HCT116 (cell line): ENCODE data around the gene VAMP2. TPM values are rescaled to one million over a fixed set of nuclear protein-coding genes. Genes with fewer than 3 reads are reported as not detected.
A peak's percentile ranks its signal among the peaks of the same experiment; 100 is the strongest.

Experiments
- ATAC-seq: fragments of 200-7000 bp; cut with Tn5 transposase; 2 replicates; pipeline ENCODE4 v1.9.1; 2020; ENCODE audit warnings: mild to moderate bottlenecking, moderate library complexity
- BruUV-seq: library from RNA; stranded (reverse); fragments of 400-500 nt; replicated peaks from 2 replicates; lab custom pipeline; 2021; lab: Mats Ljungman, UMichigan
- CTCF ChIA-PET: fragments of 300-600 bp; sonication (Branson Sonifier 250); formaldehyde crosslinking; loops from one replicate; lab custom pipeline; 2021; ENCODE audit warnings: antibody characterized with exemption; lab: Charles Lee
- POLR2A ChIA-PET: fragments of 300-600, 350-600 bp; sonication (Branson Sonifier 250); formaldehyde crosslinking; loops from one replicate; lab custom pipeline; 2021; ENCODE audit warnings: antibody characterized with exemption; lab: Charles Lee
- RAD21 ChIA-PET, 2 experiments: fragments of 300-600 bp; sonication (Branson Sonifier 250); formaldehyde crosslinking; loops; one replicate each; lab custom pipeline; 2023; ENCODE audit warnings: low total read pairs in 2 of 2; ENCODE audit not compliant: uncharacterized antibody in 2 of 2, unreplicated experiment in 2 of 2, low non-redundant PET in 1 of 2; lab: Charles Lee
- DNase-seq: peaks from one replicate; pipeline ENCODE4 v3.0.0-alpha.2; 2010; ENCODE audit warnings: low read depth, low spot score
- H2AFZ ChIP-seq: fragments of 200-600 bp; shearing (Covaris generic), sonication (generic); 2 replicates; pipeline ENCODE4 v1.6.1; 2017; ENCODE audit warnings: low read depth, mixed run types, mixed read lengths, antibody characterized with exemption, low read length; ENCODE audit not compliant: poor library complexity, severe bottlenecking
- H3K27ac ChIP-seq: 2 replicates; pipeline ENCODE4 v1.5.1; 2012; ENCODE audit warnings: low read depth, low read length
- H3K27me3 ChIP-seq: fragments of 200-600 bp; sonication (generic); 2 replicates; pipeline ENCODE4 v1.6.1; 2016; ENCODE audit warnings: mixed run types, low read length, mixed read lengths; ENCODE audit not compliant: insufficient read depth
- H3K36me3 ChIP-seq, 2 experiments: fragments of 200-500 bp in 1 of 2; fragments of 200-600 bp in 1 of 2; sonication (Bioruptor generic) in 1 of 2; sonication (generic) in 1 of 2; 2 replicates each; pipeline versions ENCODE4 v1.5.1 to v1.6.1; 2014 to 2016; ENCODE audit warnings: low read length in 2 of 2, inconsistent platforms in 1 of 2, mixed read lengths in 1 of 2, mixed run types in 1 of 2; ENCODE audit not compliant: insufficient read depth in 2 of 2, control insufficient read depth in 1 of 2
- H3K4me1 ChIP-seq, 2 experiments: fragments of 200-600 bp in 1 of 2; sonication (generic) in 1 of 2; 2 replicates each; pipeline versions ENCODE4 v1.5.1 to v1.6.1; 2012 to 2017; ENCODE audit warnings: low read length in 2 of 2, inconsistent platforms in 1 of 2, mild to moderate bottlenecking in 1 of 2, mixed read lengths in 1 of 2, mixed run types in 1 of 2, moderate library complexity in 1 of 2; ENCODE audit not compliant: insufficient read depth in 2 of 2, control insufficient read depth in 1 of 2
- H3K4me2 ChIP-seq: fragments of 200-600 bp; sonication (generic); 2 replicates; pipeline ENCODE4 v1.6.1; 2017; ENCODE audit warnings: mixed run types, low read length, mixed read lengths
- H3K4me3 ChIP-seq, 2 experiments: fragments of 200-600 bp in 1 of 2; sonication (generic) in 1 of 2; replicated peaks in 1 of 2; 2 replicates each; pipeline ENCODE4 v1.5.1; 2011 to 2016; ENCODE audit warnings: low read length in 2 of 2, control low read depth in 1 of 2, low read depth in 1 of 2, mild to moderate bottlenecking in 1 of 2, mixed read lengths in 1 of 2, mixed run types in 1 of 2
- H3K79me2 ChIP-seq: fragments of 200-600 bp; sonication (generic); 2 replicates; pipeline ENCODE4 v1.6.1; 2017; ENCODE audit warnings: mild to moderate bottlenecking, mixed run types, low read length, moderate library complexity, mixed read lengths; ENCODE audit not compliant: insufficient read depth
- H3K9ac ChIP-seq: fragments of 200-600 bp; sonication (generic); 2 replicates; pipeline ENCODE4 v1.6.1; 2016; ENCODE audit warnings: low read length, mixed read lengths
- H3K9me2 ChIP-seq: fragments of 200-600 bp; sonication (generic), shearing (Covaris generic); 2 replicates; pipeline ENCODE4 v1.6.1; 2017; ENCODE audit warnings: mixed run types, mild to moderate bottlenecking, moderate library complexity; ENCODE audit not compliant: insufficient read depth
- H3K9me3 ChIP-seq, 2 experiments: fragments of 200-500 bp in 1 of 2; fragments of 200-600 bp in 1 of 2; sonication (Bioruptor generic) in 1 of 2; sonication (generic) in 1 of 2; 2 replicates each; pipeline ENCODE4 v1.6.1; 2014 to 2017; ENCODE audit warnings: low read length in 2 of 2, mixed read lengths in 2 of 2, inconsistent platforms in 1 of 2, low read depth in 1 of 2, mild to moderate bottlenecking in 1 of 2, mixed run types in 1 of 2, moderate library complexity in 1 of 2; ENCODE audit not compliant: control insufficient read depth in 1 of 2, insufficient read depth in 1 of 2
- H4K20me1 ChIP-seq: fragments of 200-600 bp; sonication (generic), shearing (Covaris generic); 2 replicates; pipeline ENCODE4 v1.6.1; 2017; ENCODE audit warnings: mixed run types, mild to moderate bottlenecking, moderate library complexity; ENCODE audit not compliant: insufficient read depth
- JUND ChIP-seq: IDR thresholded peaks from 2 replicates; pipeline ENCODE4 v1.6.1; 2012
- SP1 ChIP-seq: IDR thresholded peaks from 2 replicates; pipeline ENCODE4 v1.6.1; 2012; ENCODE audit warnings: low read depth
- SRF ChIP-seq: IDR thresholded peaks from 2 replicates; pipeline ENCODE4 v1.6.1; 2012; ENCODE audit warnings: low read depth
- ZBTB33 ChIP-seq: IDR thresholded peaks from 2 replicates; pipeline ENCODE4 v1.6.1; 2011; ENCODE audit warnings: mild to moderate bottlenecking, low read length, moderate library complexity; ENCODE audit not compliant: insufficient replicate concordance; ENCODE audit errors: extremely low read depth
- intact Hi-C: fragments of 100-400 bp; cut with micrococcal nuclease; formaldehyde crosslinking; loops from 2 replicates; pipeline ENCODE4 v1.10.0; 2022
- total RNA-seq: library from RNA; stranded (reverse); gene quantifications from one replicate; pipeline ENCODE4 v1.2.1, GENCODE V29; 2021; ENCODE audit not compliant: unreplicated experiment
- TF ChIP-seq, protein P1 (sequence below), 3 experiments: fragments of 200-600 bp in 1 of 3; sonication (generic) in 1 of 3; IDR thresholded peaks in 2 of 3; conservative IDR thresholded peaks in 1 of 3; 2 replicates each; pipeline ENCODE4 v1.5.1; 2012 to 2017; ENCODE audit warnings: low read depth in 2 of 3, low read length in 2 of 3, antibody characterized with exemption in 1 of 3, borderline replicate concordance in 1 of 3, control low read depth in 1 of 3, mild to moderate bottlenecking in 1 of 3, mixed read lengths in 1 of 3, mixed run types in 1 of 3, moderate library complexity in 1 of 3; ENCODE audit not compliant: insufficient read depth in 1 of 3

VAMP2 gene
- total RNA-seq, 1 experiment from 2014 or later, result 35.9 TPM

GRCh38 chr17:8121407-8121680, 41.4 kb downstream of the VAMP2 start:
- Histone ChIP-seq H3K36me3 (no peaks in the 10 kb centered on the region), H3K4me1 (peaks cover 28 to 78% of the 10 kb centered on the region in 2 experiments), H3K27me3 (no peaks in the 10 kb centered on the region), H3K4me2 (peak overlapping the region; percentile 92), H3K9ac (peak overlapping the region; percentile 51), H3K4me3 (peak overlapping the region; percentile 52 to 61), H3K9me2 (no peaks in the 10 kb centered on the region), H4K20me1 (peaks cover 3% of the 10 kb centered on the region; the same call in 1 of the 2 replicates)
- DNase-seq (no peak), ATAC-seq (peak; percentile 0; the same call in 1 of the 2 replicates)
- CTCF ChIA-PET, result interaction anchor here (1.1 kb wide), 1 partner anchor 13 kb away, joined by 3 read pairs; no protein-coding TSS in a partner anchor
- TF ChIP-seq SRF, result no peak
- no peak for TF ChIP-seq JUND
- TF ChIP-seq SP1, result no peak
- no peak for TF ChIP-seq ZBTB33
- TF ChIP-seq, protein P1, sequence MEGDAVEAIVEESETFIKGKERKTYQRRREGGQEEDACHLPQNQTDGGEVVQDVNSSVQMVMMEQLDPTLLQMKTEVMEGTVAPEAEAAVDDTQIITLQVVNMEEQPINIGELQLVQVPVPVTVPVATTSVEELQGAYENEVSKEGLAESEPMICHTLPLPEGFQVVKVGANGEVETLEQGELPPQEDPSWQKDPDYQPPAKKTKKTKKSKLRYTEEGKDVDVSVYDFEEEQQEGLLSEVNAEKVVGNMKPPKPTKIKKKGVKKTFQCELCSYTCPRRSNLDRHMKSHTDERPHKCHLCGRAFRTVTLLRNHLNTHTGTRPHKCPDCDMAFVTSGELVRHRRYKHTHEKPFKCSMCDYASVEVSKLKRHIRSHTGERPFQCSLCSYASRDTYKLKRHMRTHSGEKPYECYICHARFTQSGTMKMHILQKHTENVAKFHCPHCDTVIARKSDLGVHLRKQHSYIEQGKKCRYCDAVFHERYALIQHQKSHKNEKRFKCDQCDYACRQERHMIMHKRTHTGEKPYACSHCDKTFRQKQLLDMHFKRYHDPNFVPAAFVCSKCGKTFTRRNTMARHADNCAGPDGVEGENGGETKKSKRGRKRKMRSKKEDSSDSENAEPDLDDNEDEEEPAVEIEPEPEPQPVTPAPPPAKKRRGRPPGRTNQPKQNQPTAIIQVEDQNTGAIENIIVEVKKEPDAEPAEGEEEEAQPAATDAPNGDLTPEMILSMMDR (IDR thresholded peaks at IDR 0.05 in 2 of 3, conservative IDR thresholded peaks at IDR 0.05 in 1 of 3; ENCODE audit: borderline replicate concordance in 1 of 3, insufficient read depth in 1 of 3, low read depth in 2 of 3, low read length in 2 of 3), result no peak
- TF ChIP-seq, all 23 proteins: peak for 0
- RAD21 ChIA-PET, result interaction anchor here in 1 of 2 experiments (1.2 kb wide), 1 partner anchor 48 kb away, joined by 3 read pairs; no protein-coding TSS in a partner anchor
- Histone ChIP-seq H3K27ac (no peak overlapping the region; the same call in 1 of the 2 replicates), H3K79me2 (no peaks in the 10 kb centered on the region), H2AFZ (peak overlapping the region; percentile 66), H3K9me3 (no peaks in the 10 kb centered on the region)
- BruUV-seq, result no TSS peak
- POLR2A ChIA-PET, result no interaction called here
- intact Hi-C loops, result loop anchor here (2.0 to 10.0 kb wide), 3 partner anchors 17 to 263 kb away; partner anchors contain the start of gene RPL26
